ENCODE measurements around the gene FGF12. TPM values are rescaled to one million over a fixed set of nuclear protein-coding genes. Genes with fewer than 3 reads are reported as not detected.
"Not testable (repeated sequence)": the region's sequence is repeated elsewhere in the genome, so short reads cannot be mapped to it uniquely, and the experiment has no call there.

The FGF12 gene
- total RNA-seq (2012; rRNA removed), result not detected in 2 replicates

DNA sequence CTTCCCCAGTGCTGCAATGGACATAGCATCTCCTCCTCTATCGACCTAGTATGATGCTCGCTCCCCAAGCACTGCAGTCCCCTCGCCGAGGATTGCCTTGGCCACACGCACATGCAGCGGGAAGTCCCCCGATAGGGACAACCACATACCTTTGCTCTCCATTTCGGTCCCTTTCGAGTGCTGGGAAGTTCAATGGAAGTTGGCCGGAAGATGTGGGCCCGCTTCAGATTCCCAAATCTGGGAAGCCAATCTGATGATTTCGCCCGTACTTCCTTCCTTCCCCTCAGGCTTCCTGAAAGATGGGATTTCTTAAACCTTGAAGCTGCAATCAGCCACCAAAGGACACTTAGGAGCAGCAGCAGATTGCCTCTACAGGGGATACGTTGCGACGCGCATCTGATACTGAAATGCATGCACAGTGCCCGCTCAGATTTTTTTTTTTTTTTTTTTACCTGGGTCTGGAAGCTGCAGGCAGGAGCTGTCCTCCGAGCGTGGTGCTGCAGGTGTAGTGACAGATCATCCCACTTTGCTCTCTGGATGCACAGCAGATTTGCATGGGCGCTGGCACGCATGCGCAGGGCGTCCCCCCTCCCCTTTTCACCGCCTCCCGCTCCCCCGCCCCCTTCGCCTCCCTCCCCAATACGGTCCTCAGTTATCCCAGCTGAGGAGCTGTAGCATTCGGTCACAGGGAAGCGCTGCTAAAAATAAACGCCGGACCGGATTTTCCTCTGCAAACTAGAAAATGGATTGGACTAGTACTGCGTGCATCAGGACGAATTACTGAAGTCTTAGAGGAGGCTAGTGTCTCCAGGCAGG lies at the start of gene FGF12:
Gene FGF12 (minus strand): TSS at position 510 of the 816 bp plus-strand sequence.
- Histone ChIP-seq H3K4me3 (ENCODE audit: low read length) (no peak within 1 kb of the TSS), H3K9ac (ENCODE audit: low read depth, low read length) (no peak within 1 kb of the TSS)

DNA sequence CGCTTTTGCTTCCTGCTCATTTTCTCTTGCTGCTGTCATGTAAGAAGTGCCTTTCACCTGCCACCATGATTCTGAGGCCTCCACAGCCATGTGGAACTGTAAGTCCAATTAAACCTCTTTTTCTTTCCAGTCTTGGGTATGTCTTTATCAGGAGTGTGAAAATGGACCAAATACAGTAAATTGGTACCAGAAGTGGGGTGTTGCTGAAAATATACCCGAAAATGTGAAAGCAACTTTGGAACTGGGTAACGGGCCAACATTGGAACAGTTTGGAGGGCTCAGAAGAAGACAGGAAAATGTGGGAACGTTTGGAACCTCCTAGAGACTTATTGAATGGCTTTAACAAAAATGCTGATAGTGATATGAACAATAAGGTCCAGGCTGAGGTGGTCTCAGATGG lies 47.0 kb upstream of the FGF12 start:
- H3K9me3 ChIP-seq (replicated peaks; ENCODE audit: low read length), result not testable (repeated sequence)

More for the DNA sequence above, at the start of gene FGF12:
- no peaks in the 10 kb centered on the region for H3K36me3 ChIP-seq (ENCODE audit: insufficient read depth, low read length)
- H3K4me1 ChIP-seq (ENCODE audit: control insufficient read depth, insufficient read depth, low read length), result no peaks in the 10 kb centered on the region
- peaks cover 13% of the 10 kb centered on the region for H3K27me3 ChIP-seq (ENCODE audit: control insufficient read depth, insufficient read depth, low read length)
- H3K4me2 ChIP-seq (ENCODE audit: low read length), result peak within 1 kb of the TSS; percentile 50
- no peaks in the 10 kb centered on the region for H3K9me3 ChIP-seq (replicated peaks; ENCODE audit: low read length)

GRCh38 chr3:192772240-192772894 lies 45.0 kb upstream of the FGF12 start:
- no peak overlapping the region for H3K4me3 ChIP-seq (ENCODE audit: low read length)
- H3K27me3 ChIP-seq (ENCODE audit: control insufficient read depth, insufficient read depth, low read length), result no peaks in the 10 kb centered on the region
- H3K36me3 ChIP-seq (ENCODE audit: insufficient read depth, low read length), result no peaks in the 10 kb centered on the region
- no peak overlapping the region for H3K9ac ChIP-seq (ENCODE audit: low read depth, low read length)
- no peaks in the 10 kb centered on the region for H3K4me1 ChIP-seq (ENCODE audit: control insufficient read depth, insufficient read depth, low read length)
- no peaks in the 10 kb centered on the region for H3K9me3 ChIP-seq (replicated peaks; ENCODE audit: low read length)
- H3K4me2 ChIP-seq (ENCODE audit: low read length), result no peak overlapping the region

More for the DNA sequence above, 47.0 kb upstream of the FGF12 start:
- H3K9ac ChIP-seq (ENCODE audit: low read depth, low read length); H3K4me2 ChIP-seq (ENCODE audit: low read length); H3K4me3 ChIP-seq (ENCODE audit: low read length); H3K36me3 ChIP-seq (ENCODE audit: insufficient read depth, low read length); H3K4me1 ChIP-seq (ENCODE audit: control insufficient read depth, insufficient read depth, low read length); H3K27me3 ChIP-seq (ENCODE audit: control insufficient read depth, insufficient read depth, low read length): not testable (repeated sequence)

DNA sequence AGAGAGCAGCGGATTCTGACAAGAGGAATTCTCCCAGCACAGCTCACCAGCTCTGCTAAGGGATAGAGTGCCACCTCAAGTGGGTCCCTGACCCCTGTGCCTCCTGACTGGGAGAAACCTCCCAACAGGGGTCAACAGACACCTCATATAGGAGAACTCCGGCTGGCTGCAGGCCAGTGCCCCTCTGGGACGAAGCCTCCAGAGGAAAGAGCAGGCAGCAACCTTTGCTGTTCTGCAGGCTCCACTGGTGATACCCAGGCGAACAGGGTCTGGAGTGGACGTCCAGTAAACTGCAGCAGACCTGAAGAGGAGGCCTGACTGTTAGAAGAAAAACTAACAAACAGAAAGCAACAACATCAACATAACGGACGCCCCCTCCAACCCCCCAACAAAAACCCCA lies 31.3 kb upstream of the FGF12 start:
- Histone ChIP-seq H3K27me3 (ENCODE audit: control insufficient read depth, insufficient read depth, low read length) (no peaks in the 10 kb centered on the region), H3K9me3 (replicated peaks; ENCODE audit: low read length) (no peaks in the 10 kb centered on the region), H3K36me3 (ENCODE audit: insufficient read depth, low read length) (no peaks in the 10 kb centered on the region), H3K9ac (ENCODE audit: low read depth, low read length) (no peak overlapping the region), H3K4me3 (ENCODE audit: low read length) (no peak overlapping the region), H3K4me2 (ENCODE audit: low read length) (no peak overlapping the region), H3K4me1 (ENCODE audit: control insufficient read depth, insufficient read depth, low read length) (no peaks in the 10 kb centered on the region)

DNA sequence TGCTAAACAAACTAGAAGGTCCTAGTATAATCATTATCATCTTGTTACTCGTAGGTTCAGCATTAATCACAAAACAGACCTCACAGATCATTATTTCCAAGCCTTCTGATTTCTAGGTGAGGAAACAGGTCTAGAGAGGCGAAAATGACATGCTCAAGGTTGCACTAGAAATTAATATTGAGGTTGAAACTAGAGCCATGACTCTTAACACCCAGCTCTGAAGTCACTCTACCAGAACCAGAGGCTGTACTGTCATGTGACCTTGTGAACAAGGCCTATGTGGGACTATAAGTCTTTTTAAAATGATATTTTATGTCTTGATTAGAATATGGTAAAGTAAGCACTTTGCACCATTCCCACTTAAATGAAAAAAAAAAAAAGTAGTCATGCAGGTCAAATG lies 23.8 kb upstream of the FGF12 start:
- Histone ChIP-seq H3K4me2 (ENCODE audit: low read length) (no peak overlapping the region), H3K36me3 (ENCODE audit: insufficient read depth, low read length) (no peaks in the 10 kb centered on the region), H3K9ac (ENCODE audit: low read depth, low read length) (no peak overlapping the region), H3K4me3 (ENCODE audit: low read length) (no peak overlapping the region), H3K4me1 (ENCODE audit: control insufficient read depth, insufficient read depth, low read length) (no peaks in the 10 kb centered on the region), H3K9me3 (replicated peaks; ENCODE audit: low read length) (no peaks in the 10 kb centered on the region), H3K27me3 (ENCODE audit: control insufficient read depth, insufficient read depth, low read length) (no peaks in the 10 kb centered on the region)

DNA sequence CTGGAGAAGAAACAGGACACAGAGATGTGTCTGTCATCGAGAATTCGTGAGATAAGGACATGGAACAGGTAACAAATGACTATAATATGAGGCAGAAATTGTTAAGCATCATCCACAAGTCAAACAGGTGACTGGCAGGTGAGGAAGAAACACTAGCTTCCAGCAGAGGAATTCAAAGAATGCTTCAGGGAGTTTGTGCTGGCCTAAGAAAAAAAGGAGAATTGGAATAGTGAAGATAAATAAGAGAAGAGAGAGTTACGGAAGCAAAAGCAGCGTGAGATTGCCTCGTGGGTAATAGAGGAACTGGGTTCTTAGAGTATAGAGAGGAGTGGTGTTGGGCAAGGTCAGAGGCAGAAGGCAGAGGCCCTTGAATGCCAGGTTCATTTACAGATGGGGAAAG lies 22.9 kb upstream of the FGF12 start:
- H3K27me3 ChIP-seq (ENCODE audit: control insufficient read depth, insufficient read depth, low read length), result no peaks in the 10 kb centered on the region
- H3K4me3 ChIP-seq (ENCODE audit: low read length), result no peak overlapping the region
- H3K4me2 ChIP-seq (ENCODE audit: low read length), result no peak overlapping the region
- no peak overlapping the region for H3K9ac ChIP-seq (ENCODE audit: low read depth, low read length)
- no peaks in the 10 kb centered on the region for H3K4me1 ChIP-seq (ENCODE audit: control insufficient read depth, insufficient read depth, low read length)
- H3K9me3 ChIP-seq (replicated peaks; ENCODE audit: low read length), result no peaks in the 10 kb centered on the region
- H3K36me3 ChIP-seq (ENCODE audit: insufficient read depth, low read length), result no peaks in the 10 kb centered on the region

DNA sequence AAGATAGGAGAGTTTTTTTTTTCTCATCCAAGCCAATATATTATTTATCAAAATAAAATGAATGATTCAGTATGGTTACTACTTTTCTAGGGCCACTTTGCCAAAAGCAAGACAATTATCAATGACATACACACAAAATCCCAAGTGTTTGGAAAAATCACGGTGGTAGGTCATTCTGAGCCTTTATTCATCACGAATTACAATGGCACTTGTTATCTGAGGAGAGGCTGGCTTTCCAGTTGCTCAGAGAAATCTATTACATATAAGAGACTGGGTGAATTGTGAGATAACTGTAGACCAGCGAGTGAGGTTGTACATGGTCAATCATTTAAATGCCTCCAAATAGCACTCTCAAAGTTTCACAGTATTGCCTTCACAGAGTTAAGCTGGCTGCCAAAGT lies 20.4 kb upstream of the FGF12 start:
- Histone ChIP-seq H3K36me3 (ENCODE audit: insufficient read depth, low read length) (no peaks in the 10 kb centered on the region), H3K4me1 (ENCODE audit: control insufficient read depth, insufficient read depth, low read length) (no peaks in the 10 kb centered on the region), H3K4me2 (ENCODE audit: low read length) (no peak overlapping the region), H3K9ac (ENCODE audit: low read depth, low read length) (no peak overlapping the region), H3K9me3 (replicated peaks; ENCODE audit: low read length) (no peaks in the 10 kb centered on the region), H3K27me3 (ENCODE audit: control insufficient read depth, insufficient read depth, low read length) (no peaks in the 10 kb centered on the region), H3K4me3 (ENCODE audit: low read length) (no peak overlapping the region)

- H3K4me3 ChIP-seq (ENCODE audit: low read length), result no peak overlapping the region
- H3K9me3 ChIP-seq (replicated peaks; ENCODE audit: low read length), result no peaks in the 10 kb centered on the region
- no peaks in the 10 kb centered on the region for H3K36me3 ChIP-seq (ENCODE audit: insufficient read depth, low read length)
- H3K27me3 ChIP-seq (ENCODE audit: control insufficient read depth, insufficient read depth, low read length), result no peaks in the 10 kb centered on the region
- H3K4me2 ChIP-seq (ENCODE audit: low read length), result no peak overlapping the region
- no peaks in the 10 kb centered on the region for H3K4me1 ChIP-seq (ENCODE audit: control insufficient read depth, insufficient read depth, low read length)
- H3K9ac ChIP-seq (ENCODE audit: low read depth, low read length), result no peak overlapping the region
Measured at GRCh38 chr3:192747145-192747544, 19.8 kb upstream of the FGF12 start.

DNA sequence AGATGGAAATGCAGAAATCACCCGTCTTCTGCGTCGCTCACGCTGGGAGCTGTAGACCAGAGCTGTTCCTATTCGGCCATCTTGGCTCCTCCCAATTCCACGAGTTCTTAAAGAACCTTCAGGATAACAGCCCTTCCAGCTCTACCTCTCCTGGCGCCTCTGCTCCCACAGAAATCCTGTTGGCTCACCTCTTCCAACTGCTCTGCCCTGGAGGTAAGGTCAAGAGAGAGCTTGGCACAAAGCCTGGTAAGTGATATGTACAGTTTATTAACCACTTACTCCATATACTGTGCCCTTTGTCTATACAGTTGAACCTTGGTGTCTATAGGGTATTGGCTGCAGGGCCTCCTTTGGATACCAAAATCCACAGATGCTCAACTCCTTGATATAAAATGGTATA lies 17.8 kb upstream of the FGF12 start:
- no peaks in the 10 kb centered on the region for H3K9me3 ChIP-seq (replicated peaks; ENCODE audit: low read length)
- no peaks in the 10 kb centered on the region for H3K4me1 ChIP-seq (ENCODE audit: control insufficient read depth, insufficient read depth, low read length)
- H3K9ac ChIP-seq (ENCODE audit: low read depth, low read length), result no peak overlapping the region
- H3K4me3 ChIP-seq (ENCODE audit: low read length), result no peak overlapping the region
- H3K4me2 ChIP-seq (ENCODE audit: low read length), result no peak overlapping the region
- H3K36me3 ChIP-seq (ENCODE audit: insufficient read depth, low read length), result no peaks in the 10 kb centered on the region
- H3K27me3 ChIP-seq (ENCODE audit: control insufficient read depth, insufficient read depth, low read length), result no peaks in the 10 kb centered on the region

GRCh38 chr3:192744604-192745003 lies 17.3 kb upstream of the FGF12 start:
- H3K36me3 ChIP-seq (ENCODE audit: insufficient read depth, low read length); H3K27me3 ChIP-seq (ENCODE audit: control insufficient read depth, insufficient read depth, low read length); H3K4me1 ChIP-seq (ENCODE audit: control insufficient read depth, insufficient read depth, low read length): not testable (repeated sequence)

DNA sequence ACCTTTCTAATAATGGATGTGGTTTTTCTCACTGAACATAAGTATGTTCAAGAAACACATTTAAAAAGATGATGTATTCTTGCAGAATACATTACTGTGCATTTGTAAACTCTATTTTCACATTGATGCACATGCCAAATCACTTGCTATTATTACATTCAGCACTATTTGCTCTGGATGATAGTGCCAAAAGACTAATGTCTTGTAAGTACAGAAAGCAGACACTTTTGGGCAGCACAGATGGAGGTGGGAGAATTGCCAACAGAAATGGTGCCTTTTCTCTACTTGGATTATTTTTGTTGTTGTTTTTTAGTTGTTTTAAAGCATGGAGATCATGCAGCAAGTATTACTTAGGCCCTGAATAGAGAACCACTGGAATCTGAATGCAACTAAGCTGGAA lies 10.2 kb upstream of the FGF12 start:
- H3K4me3 ChIP-seq (ENCODE audit: low read length), result no peak overlapping the region
- H3K9ac ChIP-seq (ENCODE audit: low read depth, low read length), result no peak overlapping the region
- H3K9me3 ChIP-seq (replicated peaks; ENCODE audit: low read length), result no peaks in the 10 kb centered on the region
- H3K4me1 ChIP-seq (ENCODE audit: control insufficient read depth, insufficient read depth, low read length), result no peaks in the 10 kb centered on the region
- no peaks in the 10 kb centered on the region for H3K27me3 ChIP-seq (ENCODE audit: control insufficient read depth, insufficient read depth, low read length)
- no peak overlapping the region for H3K4me2 ChIP-seq (ENCODE audit: low read length)
- H3K36me3 ChIP-seq (ENCODE audit: insufficient read depth, low read length), result no peaks in the 10 kb centered on the region

More at GRCh38 chr3:192744604-192745003, 17.3 kb upstream of the FGF12 start:
- not testable (repeated sequence) for H3K4me2 ChIP-seq (ENCODE audit: low read length); H3K9me3 ChIP-seq (replicated peaks; ENCODE audit: low read length); H3K4me3 ChIP-seq (ENCODE audit: low read length); H3K9ac ChIP-seq (ENCODE audit: low read depth, low read length)

DNA sequence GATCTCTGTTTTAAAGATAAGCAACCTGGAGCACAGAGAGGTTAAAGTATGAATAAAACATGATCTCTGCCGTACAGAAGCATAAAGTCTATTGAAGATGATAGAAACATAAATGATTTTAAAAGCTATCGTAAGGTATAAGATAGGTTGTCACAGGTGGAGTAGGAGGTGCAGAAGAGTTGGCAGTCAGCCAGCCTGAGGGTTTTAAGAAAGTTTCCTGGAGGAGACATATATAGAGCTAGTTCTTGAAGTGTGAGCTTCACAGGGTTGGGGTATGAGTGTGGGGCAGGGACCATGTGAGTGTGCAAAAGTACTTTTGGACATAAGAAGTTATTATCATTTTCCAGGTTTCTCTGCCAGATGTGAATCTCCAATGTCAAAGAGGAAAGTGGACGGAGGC lies 3.9 kb upstream of the FGF12 start:
- no peak overlapping the region for H3K4me2 ChIP-seq (ENCODE audit: low read length)
- H3K9ac ChIP-seq (ENCODE audit: low read depth, low read length), result no peak overlapping the region
- H3K9me3 ChIP-seq (replicated peaks; ENCODE audit: low read length), result no peaks in the 10 kb centered on the region
- peaks cover 12% of the 10 kb centered on the region for H3K27me3 ChIP-seq (ENCODE audit: control insufficient read depth, insufficient read depth, low read length)
- no peaks in the 10 kb centered on the region for H3K4me1 ChIP-seq (ENCODE audit: control insufficient read depth, insufficient read depth, low read length)
- no peaks in the 10 kb centered on the region for H3K36me3 ChIP-seq (ENCODE audit: insufficient read depth, low read length)
- no peak overlapping the region for H3K4me3 ChIP-seq (ENCODE audit: low read length)
